Neuronal stem cell (in vitro differentiated cells): ENCODE data around the gene REPIN1. TPM values are rescaled to one million over a fixed set of nuclear protein-coding genes. Genes with fewer than 3 reads are reported as not detected.

ENCODE experiments used
- DNase-seq: peaks from one replicate; pipeline ENCODE4 v3.0.0-alpha.2; 2013; ENCODE audit warnings: low spot score
- H2AFZ ChIP-seq: one replicate; pipeline ENCODE4 v1.6.1; 2013; ENCODE audit warnings: mild to moderate bottlenecking, low read length, inconsistent platforms
- H2AK5ac ChIP-seq: 2 replicates; pipeline ENCODE4 v1.6.1; 2013; ENCODE audit warnings: low read depth, mild to moderate bottlenecking, inconsistent platforms, low read length, moderate library complexity, mixed read lengths
- H2BK120ac ChIP-seq: 2 replicates; pipeline ENCODE4 v1.6.1; 2013; ENCODE audit warnings: low read depth, mild to moderate bottlenecking, inconsistent platforms, low read length, moderate library complexity, mixed read lengths
- H2BK12ac ChIP-seq: one replicate; pipeline ENCODE4 v1.6.1; 2013; ENCODE audit warnings: low read length, inconsistent platforms
- H2BK15ac ChIP-seq: 2 replicates; pipeline ENCODE4 v1.6.1; 2013; ENCODE audit warnings: mild to moderate bottlenecking, low read length, inconsistent platforms, mixed read lengths
- H2BK5ac ChIP-seq: one replicate; pipeline ENCODE4 v1.6.1; 2013; ENCODE audit warnings: inconsistent platforms, mild to moderate bottlenecking, low read length, moderate library complexity
- H3K14ac ChIP-seq: one replicate; pipeline ENCODE4 v1.6.1; 2013; ENCODE audit warnings: low read length, inconsistent platforms
- H3K18ac ChIP-seq: 2 replicates; pipeline ENCODE4 v1.6.1; 2013; ENCODE audit warnings: low read length, inconsistent platforms
- H3K23ac ChIP-seq: 2 replicates; pipeline ENCODE4 v1.6.1; 2013; ENCODE audit warnings: low read depth, mild to moderate bottlenecking, mixed read lengths, low read length, inconsistent platforms; ENCODE audit not compliant: poor library complexity
- H3K27ac ChIP-seq: replicated peaks from 3 replicates; pipeline ENCODE4 v1.5.1; 2013; ENCODE audit warnings: low read length, inconsistent platforms
- H3K27me3 ChIP-seq, 3 experiments: 2 replicates each; pipeline ENCODE4 v1.6.1; 2013; ENCODE audit warnings: low read length in 3 of 3, mild to moderate bottlenecking in 2 of 3, inconsistent platforms in 1 of 3, low read depth in 1 of 3, mixed read lengths in 1 of 3, moderate library complexity in 1 of 3; ENCODE audit not compliant: control insufficient read depth in 3 of 3, insufficient read depth in 3 of 3
- H3K36me3 ChIP-seq, 2 donors: replicated peaks in 1 of 2; 2 replicates each; pipeline ENCODE4 v1.6.1; 2013; ENCODE audit warnings: low read length in 2 of 2; ENCODE audit not compliant: control insufficient read depth in 2 of 2, insufficient read depth in 2 of 2
- H3K4ac ChIP-seq: 2 replicates; pipeline ENCODE4 v1.6.1; 2013; ENCODE audit warnings: inconsistent platforms, mild to moderate bottlenecking, low read length, moderate library complexity
- H3K4me1 ChIP-seq, 2 donors: 1 replicate in 1 of 2; 2 replicates in 1 of 2; pipeline ENCODE4 v1.6.1; 2013; ENCODE audit warnings: low read length in 2 of 2, low read depth in 1 of 2; ENCODE audit not compliant: control insufficient read depth in 2 of 2, insufficient read depth in 1 of 2
- H3K4me2 ChIP-seq: one replicate; pipeline ENCODE4 v1.6.1; 2013; ENCODE audit warnings: mild to moderate bottlenecking, low read length, inconsistent platforms; ENCODE audit not compliant: insufficient read depth, poor library complexity, severe bottlenecking
- H3K4me3 ChIP-seq, 2 donors: 2 replicates each; pipeline ENCODE4 v1.5.1; 2013; ENCODE audit warnings: low read length in 2 of 2, mild to moderate bottlenecking in 2 of 2, inconsistent platforms in 1 of 2, moderate library complexity in 1 of 2
- H3K79me1 ChIP-seq: one replicate; pipeline ENCODE4 v1.6.1; 2013; ENCODE audit warnings: low read depth, mild to moderate bottlenecking, inconsistent platforms, low read length, moderate library complexity
- H3K9ac ChIP-seq: one replicate; pipeline ENCODE4 v1.6.1; 2013; ENCODE audit warnings: mild to moderate bottlenecking, low read depth, low read length, inconsistent platforms; ENCODE audit not compliant: poor library complexity
- H3K9me3 ChIP-seq, 2 donors: replicated peaks in 1 of 2; 2 replicates each; pipeline versions ENCODE3 to v1.6.1; 2013; ENCODE audit warnings: low read length in 2 of 2, mild to moderate bottlenecking in 2 of 2, inconsistent platforms in 1 of 2, low read depth in 1 of 2, mixed read lengths in 1 of 2, moderate library complexity in 1 of 2; ENCODE audit not compliant: control insufficient read depth in 2 of 2, insufficient read depth in 1 of 2
- H4K8ac ChIP-seq: one replicate; pipeline ENCODE4 v1.6.1; 2013; ENCODE audit warnings: low read depth, mild to moderate bottlenecking, inconsistent platforms, low read length, moderate library complexity
- H4K91ac ChIP-seq: one replicate; pipeline ENCODE4 v1.6.1; 2013; ENCODE audit warnings: low read length, low read depth, mild to moderate bottlenecking, inconsistent platforms; ENCODE audit not compliant: poor library complexity
- WGBS, 2 donors: extraction: QIAGEN DNeasy Blood & Tissue Kit; methylation state at CpG; one replicate each; pipeline ENCODE4 v1.1.7; 2013; ENCODE audit warnings: missing lambda C conversion rate in 2 of 2, mixed read lengths in 1 of 2; ENCODE audit not compliant: insufficient read length in 2 of 2, insufficient replicate concordance in 1 of 2; ENCODE audit errors: extremely low coverage in 2 of 2; 5-methylcytosine and 5-hydroxymethylcytosine counted together
- polyA plus RNA-seq, 2 experiments: library from polyadenylated mRNA; stranded (reverse); fragments of 200-250 nt; gene quantifications; one replicate each; pipeline ENCODE4 v1.2.3, GENCODE V29; 2013

The REPIN1 gene
- polyA plus RNA-seq (2013, experiment 1 of 2): 84.5 TPM
- 85.1 TPM for polyA plus RNA-seq (2013, experiment 2 of 2)

- Histone ChIP-seq H4K8ac (peak within 1 kb of the TSS; percentile 89), H2AFZ (peak within 1 kb of the TSS; percentile 95), H2BK120ac (peak within 1 kb of the TSS; percentile 99), H3K4me1 (peaks cover 9 to 19% of the 10 kb centered on the region in 2 donors), H3K27me3 (no peaks in the 10 kb centered on the region), H3K27ac (peak within 1 kb of the TSS; percentile 92), H3K18ac (peak within 1 kb of the TSS; percentile 98), H3K4me2 (peak within 1 kb of the TSS; percentile 97), H4K91ac (peak within 1 kb of the TSS; percentile 94), H3K36me3 (peaks cover 25 to 37% of the 10 kb centered on the region in 2 donors), H3K79me1 (peaks cover 19% of the 10 kb centered on the region), H3K23ac (peak within 1 kb of the TSS; percentile 95), H2BK5ac (peak within 1 kb of the TSS; percentile 99), H2BK12ac (peak within 1 kb of the TSS; percentile 63), H3K9ac (peak within 1 kb of the TSS; percentile 94), H3K14ac (peak within 1 kb of the TSS; percentile 71), H3K9me3 (no peaks in the 10 kb centered on the region), H2BK15ac (peak within 1 kb of the TSS; percentile 91), H2AK5ac (peak within 1 kb of the TSS; percentile 99), H3K4ac (peak within 1 kb of the TSS; percentile 38), H3K4me3 (peak within 1 kb of the TSS; percentile 72 to 99)
- no CpG with 5 or more reads among the region's 85 CpGs for WGBS, 2 donors
- DNase-seq: peak; percentile 90
Measured at GRCh38 chr7:150368096-150368883, at the start of gene REPIN1. REPIN1 (plus strand) TSS chr7:150368822; CDS start chr7:150369712, 890 bp downstream.

DNA sequence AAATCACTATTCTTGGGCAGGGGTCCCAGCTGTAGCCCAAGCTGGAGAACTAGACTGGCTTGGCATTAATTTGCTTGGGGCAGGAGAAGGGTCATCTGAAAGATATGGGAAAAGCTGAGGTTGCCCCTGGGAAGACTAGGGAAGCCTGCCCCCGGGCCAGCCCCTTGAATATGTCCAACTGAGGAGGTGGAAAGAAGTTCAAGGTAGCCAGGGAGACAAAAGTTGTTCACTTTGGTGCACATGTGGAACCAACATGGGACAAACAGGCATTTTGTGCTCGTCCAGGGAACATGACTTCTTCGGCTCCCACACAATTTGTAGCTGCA lies 46.9 kb upstream of the REPIN1 start:
- no peak for DNase-seq
- H3K18ac ChIP-seq: no peak overlapping the region
- no peak overlapping the region for H2BK12ac ChIP-seq
- no peak overlapping the region for H3K14ac ChIP-seq
- no peaks in the 10 kb centered on the region for H3K9me3 ChIP-seq
- no peak overlapping the region for H3K4me3 ChIP-seq
- no CpG with 5 or more reads among the region's 3 CpGs for WGBS, 2 donors
- no peak overlapping the region for H3K9ac ChIP-seq
- no peak overlapping the region for H3K4me2 ChIP-seq
- no peak overlapping the region for H2AK5ac ChIP-seq
- H3K4ac ChIP-seq: no peak overlapping the region
- no peak overlapping the region for H3K23ac ChIP-seq
- no peak overlapping the region for H2BK15ac ChIP-seq
- no peak overlapping the region for H4K8ac ChIP-seq
- H3K36me3 ChIP-seq: no peaks in the 10 kb centered on the region
- no peak overlapping the region for H3K27ac ChIP-seq
- H3K27me3 ChIP-seq: no peaks in the 10 kb centered on the region
- no peak overlapping the region for H2BK120ac ChIP-seq
- H2BK5ac ChIP-seq: no peak overlapping the region
- H3K4me1 ChIP-seq: peaks cover 4 to 8% of the 10 kb centered on the region in 2 donors
- no peak overlapping the region for H4K91ac ChIP-seq
- H3K79me1 ChIP-seq: no peaks in the 10 kb centered on the region
- H2AFZ ChIP-seq: no peak overlapping the region

GRCh38 chr7:150322114-150322832 lies 46.3 kb upstream of the REPIN1 start:
- Histone ChIP-seq H3K4me1 (peaks cover 4 to 8% of the 10 kb centered on the region in 2 donors), H3K9ac (no peak overlapping the region), H2BK15ac (no peak overlapping the region), H3K4ac (no peak overlapping the region), H3K27ac (no peak overlapping the region), H2BK5ac (no peak overlapping the region), H3K14ac (no peak overlapping the region), H4K91ac (no peak overlapping the region), H3K23ac (peak overlapping the region; percentile 62), H3K79me1 (no peaks in the 10 kb centered on the region), H2BK120ac (no peak overlapping the region), H2AK5ac (peak overlapping the region; percentile 10), H3K9me3 (no peaks in the 10 kb centered on the region), H3K27me3 (no peaks in the 10 kb centered on the region), H3K36me3 (no peaks in the 10 kb centered on the region), H3K18ac (no peak overlapping the region), H4K8ac (no peak overlapping the region), H3K4me2 (no peak overlapping the region), H2BK12ac (no peak overlapping the region), H3K4me3 (no peak overlapping the region), H2AFZ (no peak overlapping the region)
- DNase-seq: no peak
- no CpG with 5 or more reads among the region's 4 CpGs for WGBS, 2 donors
